Spinal cord (tissue), 10 donors: Measurements from ENCODE around the gene SLC25A46. TPM values are rescaled to one million over a fixed set of nuclear protein-coding genes. Genes with fewer than 3 reads are reported as not detected.

Experiments used
- DNase-seq, 6 donors: peaks; one replicate each; pipeline versions ENCODE4 v3.0.0 to v3.0.0-alpha.2; 2013 to 2015; ENCODE audit warnings: low spot score in 6 of 6, low read depth in 4 of 6
- H3K27ac ChIP-seq: one replicate; pipeline ENCODE4 v1.5.1; 2013; ENCODE audit warnings: low read depth, low read length, control low read depth
- H3K27me3 ChIP-seq: one replicate; pipeline ENCODE4 v1.6.1; 2013; ENCODE audit warnings: low read length; ENCODE audit not compliant: control insufficient read depth, insufficient read depth
- H3K36me3 ChIP-seq: one replicate; pipeline ENCODE4 v1.6.1; 2013; ENCODE audit warnings: low read length; ENCODE audit not compliant: control insufficient read depth, insufficient read depth
- H3K4me1 ChIP-seq: one replicate; pipeline ENCODE4 v1.6.1; 2013; ENCODE audit warnings: low read length; ENCODE audit not compliant: control insufficient read depth, insufficient read depth
- H3K4me3 ChIP-seq: one replicate; pipeline ENCODE4 v1.5.1; 2013; ENCODE audit warnings: low read depth, low read length, control low read depth
- H3K9me3 ChIP-seq: one replicate; pipeline ENCODE4 v1.6.1; 2013; ENCODE audit warnings: low read length; ENCODE audit not compliant: control insufficient read depth, insufficient read depth
- WGBS: methylation state at CpG from one replicate; pipeline ENCODE4 v1.1.5; 2013; ENCODE audit warnings: missing lambda C conversion rate; ENCODE audit not compliant: insufficient coverage; 5-methylcytosine and 5-hydroxymethylcytosine counted together
- polyA plus RNA-seq, 2 donors: library from polyadenylated mRNA; unstranded; fragments of 120-200 nt; gene quantifications; one replicate each; pipeline ENCODE4 v1.2.1, GENCODE V29; 2013; ENCODE audit not compliant: insufficient read length in 2 of 2
- total RNA-seq, 2 donors: library from RNA; depleted of rRNA in 1 of 2; stranded (reverse); fragments of 120-200 nt in 1 of 2; fragments of >200 nt in 1 of 2; gene quantifications; one replicate each; pipeline versions ENCODE4 v1.2.3 to v1.2.4, GENCODE V29; 2013 to 2014
- donor health status: healthy.

SLC25A46 gene
- total and polyA plus RNA-seq, 4 donors, result 42.4 to 135 (median 60.7) TPM

DNA sequence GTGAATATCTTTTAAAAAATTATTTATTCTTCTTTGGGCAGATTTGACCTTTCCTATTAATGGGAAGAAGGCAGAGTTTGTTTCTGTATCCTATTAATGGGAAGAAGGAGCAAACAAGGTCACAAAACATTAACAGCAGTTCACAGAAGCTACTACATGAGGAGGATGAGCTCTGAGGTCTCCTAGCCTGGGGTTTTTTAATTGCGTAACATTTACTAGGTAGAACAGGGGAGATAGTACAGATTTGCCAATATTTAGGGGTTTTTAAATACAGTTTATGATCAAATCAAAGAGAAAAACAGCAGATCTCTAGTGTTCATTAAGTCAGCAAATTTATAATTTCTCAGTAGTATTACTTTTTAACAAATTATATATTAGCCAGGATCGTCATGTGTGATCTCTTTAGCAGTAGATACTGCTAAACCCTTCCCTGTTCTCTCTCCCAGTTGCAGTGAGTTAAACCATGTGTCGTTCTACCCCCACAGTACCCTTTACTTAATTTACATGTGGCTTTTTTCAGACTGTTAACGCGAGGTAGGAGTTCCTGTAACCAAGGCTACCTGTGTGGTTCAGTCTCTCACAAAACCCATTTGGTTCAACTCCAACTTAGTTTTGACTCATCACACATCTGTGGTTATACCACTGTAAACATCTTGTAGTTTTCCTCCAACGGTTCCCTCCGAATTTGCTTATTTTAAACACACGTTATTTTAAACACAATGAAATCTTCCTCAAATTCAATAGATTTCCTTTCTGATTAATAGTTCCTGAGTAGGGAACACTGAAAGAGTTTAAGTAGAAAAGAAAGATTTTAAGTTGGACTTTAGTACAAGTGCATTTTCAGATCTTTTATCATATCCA lies 13.3 kb downstream of the SLC25A46 start:
- Histone ChIP-seq H3K4me3 (no peak overlapping the region), H3K27ac (no peak overlapping the region), H3K36me3 (no peaks in the 10 kb centered on the region), H3K27me3 (no peaks in the 10 kb centered on the region), H3K9me3 (no peaks in the 10 kb centered on the region), H3K4me1 (no peaks in the 10 kb centered on the region)
- peak in 1 of 6 donors; percentile 2 for DNase-seq
- 47% methylated on average over 3 of the region's 8 CpGs for WGBS

DNA sequence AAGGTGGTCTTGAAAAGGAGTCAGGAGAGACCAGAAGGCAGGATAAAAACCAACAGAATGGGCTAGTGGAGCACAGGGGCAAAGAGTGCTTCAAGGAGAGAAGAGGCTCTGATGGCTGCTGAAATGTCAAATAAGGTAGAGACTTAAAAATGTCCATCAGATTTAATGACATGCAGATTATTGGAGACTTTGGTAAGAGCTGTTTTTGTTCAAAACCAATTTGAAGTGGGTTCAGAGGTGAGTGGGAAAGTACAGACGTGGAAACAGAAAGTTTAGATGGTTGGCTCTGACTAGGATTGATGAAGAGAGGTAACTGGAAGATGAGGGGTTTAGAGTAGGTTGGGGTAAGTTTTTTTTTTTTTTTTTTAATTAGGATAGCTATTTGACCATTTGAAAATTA lies 14.1 kb downstream of the SLC25A46 start:
- Histone ChIP-seq H3K27me3 (no peaks in the 10 kb centered on the region), H3K27ac (no peak overlapping the region), H3K4me3 (no peak overlapping the region), H3K36me3 (no peaks in the 10 kb centered on the region), H3K9me3 (no peaks in the 10 kb centered on the region), H3K4me1 (no peaks in the 10 kb centered on the region)
- 94% methylated on average over 1 of the region's 1 CpG for WGBS
- DNase-seq, result no peak

DNA sequence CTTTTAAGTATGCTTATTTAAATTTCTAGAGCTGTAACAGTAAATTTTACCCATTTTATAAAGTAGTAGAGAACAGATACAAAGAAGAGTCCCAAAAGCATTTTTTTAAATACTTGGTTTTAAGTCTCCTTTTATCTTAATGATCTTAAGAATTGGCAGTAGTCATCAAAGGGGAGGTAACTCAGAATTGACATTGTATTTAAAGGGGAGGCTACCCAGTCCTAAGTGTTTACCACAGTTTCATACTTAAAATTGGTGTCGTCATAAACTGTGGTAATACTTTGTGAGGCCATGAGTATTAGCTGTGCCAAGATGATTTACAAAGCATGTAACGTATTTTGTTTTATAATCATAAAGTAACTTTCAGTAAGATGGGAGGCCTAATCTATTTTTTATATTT lies 14.8 kb downstream of the SLC25A46 start:
- no peaks in the 10 kb centered on the region for H3K4me1 ChIP-seq
- H3K27me3 ChIP-seq, result no peaks in the 10 kb centered on the region
- H3K27ac ChIP-seq, result no peak overlapping the region
- no peak for DNase-seq
- H3K9me3 ChIP-seq, result no peaks in the 10 kb centered on the region
- no peak overlapping the region for H3K4me3 ChIP-seq
- no CpG with 5 or more reads among the region's 2 CpGs for WGBS
- H3K36me3 ChIP-seq, result no peaks in the 10 kb centered on the region

DNA sequence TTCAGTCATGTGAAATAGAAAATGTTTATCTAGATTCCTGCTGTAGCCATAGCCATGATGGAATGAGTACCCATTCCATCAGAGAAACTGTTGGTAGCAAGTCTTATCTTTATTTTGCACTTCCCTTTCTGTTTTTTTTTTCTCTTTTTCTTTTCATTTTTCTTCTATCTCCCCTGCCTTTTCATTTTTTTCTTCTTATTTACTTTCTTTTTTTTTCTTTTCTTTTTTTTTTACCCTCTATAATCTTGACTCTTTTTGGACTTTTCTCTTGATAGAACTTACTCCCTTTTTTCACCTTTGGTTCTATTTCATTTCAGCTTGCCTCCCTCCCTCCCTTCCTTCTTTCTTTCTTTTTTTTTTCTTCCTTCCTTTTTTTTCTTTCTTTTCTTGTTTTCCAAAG lies 15.4 kb downstream of the SLC25A46 start:
- no peaks in the 10 kb centered on the region for H3K36me3 ChIP-seq

DNA sequence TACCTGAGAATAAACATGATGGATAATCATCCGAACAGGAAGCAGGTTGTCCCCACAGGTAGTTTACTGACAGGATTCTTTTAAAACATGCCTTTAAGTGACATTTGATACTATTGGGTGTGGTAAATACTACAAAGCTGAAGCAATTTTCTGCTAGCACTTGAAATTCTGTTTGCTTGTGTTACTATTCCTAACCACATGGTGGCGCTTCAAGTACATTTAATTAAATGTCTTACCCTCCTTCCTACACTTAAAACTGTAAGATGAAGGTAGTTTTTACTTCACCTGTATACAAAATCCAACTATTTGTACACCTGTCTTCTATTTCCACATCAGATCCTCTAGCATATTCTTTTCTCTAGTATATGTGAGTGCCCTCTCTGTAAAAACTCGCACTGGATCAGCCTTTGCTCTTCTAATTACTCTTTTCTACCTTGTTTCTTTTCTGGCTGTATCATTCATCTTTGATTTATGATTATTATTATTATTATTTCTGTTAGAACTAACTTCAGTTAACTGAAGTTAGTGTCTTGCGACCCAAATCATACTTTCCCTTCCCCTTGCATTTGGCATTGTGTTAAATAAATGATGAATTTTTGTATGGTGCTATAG lies 18.4 kb downstream of the SLC25A46 start:
- peak in 5 of 6 donors; percentile 31 to 88 (median 52) for DNase-seq
- Histone ChIP-seq H3K36me3 (peaks cover 3% of the 10 kb centered on the region), H3K27me3 (no peaks in the 10 kb centered on the region), H3K9me3 (no peaks in the 10 kb centered on the region), H3K4me1 (no peaks in the 10 kb centered on the region), H3K4me3 (no peak overlapping the region), H3K27ac (no peak overlapping the region)
- no CpG with 5 or more reads among the region's 4 CpGs for WGBS

More for the DNA sequence above, 15.4 kb downstream of the SLC25A46 start:
- Histone ChIP-seq H3K27me3 (no peaks in the 10 kb centered on the region), H3K4me3 (no peak overlapping the region), H3K27ac (no peak overlapping the region), H3K4me1 (no peaks in the 10 kb centered on the region), H3K9me3 (no peaks in the 10 kb centered on the region)
- no peak for DNase-seq

DNA sequence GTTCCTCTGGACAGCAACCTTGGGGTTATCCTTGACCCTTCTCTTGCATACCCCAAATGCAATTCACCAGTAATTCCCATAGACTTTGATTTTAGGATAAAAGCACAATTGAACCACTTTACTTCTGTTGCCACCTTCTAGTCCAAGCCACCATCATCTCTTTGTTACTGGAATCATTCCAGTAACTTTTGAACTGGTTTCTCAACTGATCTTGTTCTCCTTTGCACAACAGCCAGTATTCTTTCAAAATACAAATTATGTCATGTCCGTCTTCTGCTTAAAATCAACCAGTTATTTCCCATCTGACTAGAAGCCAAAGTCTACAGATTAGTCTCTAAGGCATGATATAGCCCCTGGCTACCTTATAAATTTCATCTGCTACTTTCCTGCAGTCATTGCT lies 21.4 kb downstream of the SLC25A46 start:
- Histone ChIP-seq H3K27ac (no peak overlapping the region), H3K4me3 (no peak overlapping the region), H3K27me3 (no peaks in the 10 kb centered on the region), H3K36me3 (peaks cover 3% of the 10 kb centered on the region), H3K4me1 (no peaks in the 10 kb centered on the region), H3K9me3 (no peaks in the 10 kb centered on the region)
- 95% methylated on average over 1 of the region's 1 CpG for WGBS
- no peak for DNase-seq

DNA sequence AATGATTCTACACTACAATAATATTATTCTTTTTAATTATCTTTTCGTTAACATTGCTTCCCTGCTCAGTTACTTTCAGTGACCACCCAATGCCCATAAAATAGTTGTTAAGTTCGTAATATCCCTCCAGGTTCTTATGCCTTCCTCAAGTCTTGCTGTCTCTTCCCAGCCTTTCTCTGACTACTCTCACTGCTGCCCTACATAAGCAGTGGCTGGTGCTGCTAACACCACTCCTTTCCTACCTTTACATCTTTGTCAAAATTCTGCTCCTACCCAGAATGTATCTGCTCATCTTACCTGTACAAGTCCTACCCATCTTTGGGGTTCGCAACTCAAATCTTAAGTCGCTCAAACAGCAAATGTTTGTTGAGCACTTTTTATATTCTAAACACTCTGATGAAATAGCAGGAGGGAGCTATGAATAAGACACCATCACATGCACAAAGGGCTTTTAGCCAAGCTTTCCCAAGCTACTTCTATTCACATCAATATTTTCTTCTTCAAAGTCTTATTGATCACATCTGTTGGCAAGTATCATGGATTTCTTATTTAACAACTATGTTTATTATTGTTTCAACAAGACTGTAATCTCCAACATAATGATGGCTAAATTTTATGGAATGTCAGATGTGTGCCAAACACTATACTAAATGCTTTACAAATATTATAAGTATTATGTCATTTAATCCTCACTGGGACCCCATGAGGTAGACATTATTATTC lies 29.5 kb downstream of the SLC25A46 start:
- H3K27me3 ChIP-seq, result no peaks in the 10 kb centered on the region
- no peak for DNase-seq
- whole genome bisulfite sequencing, result 88% methylated on average over 2 of the region's 4 CpGs
- no peak overlapping the region for H3K27ac ChIP-seq
- no peaks in the 10 kb centered on the region for H3K4me1 ChIP-seq
- no peaks in the 10 kb centered on the region for H3K9me3 ChIP-seq
- H3K36me3 ChIP-seq, result no peaks in the 10 kb centered on the region
- no peak overlapping the region for H3K4me3 ChIP-seq

DNA sequence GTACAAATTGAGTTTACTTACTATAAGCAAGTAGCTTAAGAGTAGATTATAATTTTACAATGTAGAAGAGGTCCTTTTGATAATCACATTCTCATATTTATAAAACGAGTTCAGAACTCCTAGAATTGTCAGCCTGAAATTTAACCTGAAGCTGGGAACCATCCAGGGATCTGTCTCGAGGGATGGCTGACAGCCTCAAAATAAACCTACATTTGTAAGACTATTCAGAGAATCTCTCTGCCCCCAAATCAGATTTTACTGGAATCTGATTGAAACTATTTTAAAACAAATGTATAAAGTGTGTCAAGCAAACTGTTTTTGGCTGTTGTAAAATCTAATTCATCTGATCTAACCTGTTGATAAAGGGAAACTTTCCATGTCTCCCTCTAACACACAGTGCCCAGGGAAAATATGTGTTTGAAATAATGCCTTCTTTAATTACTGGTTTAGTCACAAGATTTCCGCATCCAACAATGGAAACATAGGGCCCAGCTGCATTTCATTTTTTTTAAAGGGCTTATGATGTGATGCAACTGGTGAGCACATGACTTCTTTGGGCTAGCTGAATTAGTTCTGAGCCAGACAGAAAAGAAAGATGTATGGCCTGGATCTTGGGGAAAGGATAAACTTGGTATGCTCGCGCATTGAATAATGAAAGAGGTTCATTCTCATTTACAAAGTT lies 30.3 kb downstream of the SLC25A46 start:
- DNase-seq, result no peak
- H3K27me3 ChIP-seq, result no peaks in the 10 kb centered on the region
- WGBS, result no CpG with 5 or more reads among the region's 5 CpGs
- no peaks in the 10 kb centered on the region for H3K9me3 ChIP-seq
- no peak overlapping the region for H3K4me3 ChIP-seq
- H3K36me3 ChIP-seq, result no peaks in the 10 kb centered on the region
- no peak overlapping the region for H3K27ac ChIP-seq
- no peaks in the 10 kb centered on the region for H3K4me1 ChIP-seq

DNA sequence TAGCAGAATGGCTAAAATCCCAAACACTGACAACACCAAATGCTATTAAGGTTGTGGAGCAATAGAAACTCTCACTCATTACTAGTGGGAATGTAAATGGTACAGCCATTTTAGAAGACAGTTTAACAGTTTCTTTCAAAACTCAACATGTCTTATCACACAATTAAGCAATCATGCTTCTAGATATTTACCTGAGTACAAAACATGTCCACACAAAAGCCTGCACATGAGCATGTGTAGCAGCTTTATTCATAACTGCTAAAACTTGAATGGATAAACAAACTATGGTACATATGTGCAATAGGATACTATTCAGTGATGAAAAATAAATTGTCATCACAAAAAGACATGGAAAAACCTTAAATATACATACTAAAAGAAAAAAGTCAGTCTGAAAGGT lies 31.5 kb downstream of the SLC25A46 start:
- H3K27me3 ChIP-seq, result no peaks in the 10 kb centered on the region
- H3K9me3 ChIP-seq, result no peaks in the 10 kb centered on the region
- no peak for DNase-seq
- H3K27ac ChIP-seq, result no peak overlapping the region
- H3K4me3 ChIP-seq, result no peak overlapping the region
- H3K4me1 ChIP-seq, result no peaks in the 10 kb centered on the region
- H3K36me3 ChIP-seq, result no peaks in the 10 kb centered on the region
